GM18861 (cell line): ENCODE measurements around the gene MYZAP.
"Not testable (repeated sequence)": the region's sequence is repeated elsewhere in the genome, so short reads cannot be mapped to it uniquely, and the experiment has no call there.

Experiments used
- ATAC-seq: cut with Tn5 transposase; IDR thresholded peaks from one replicate; pipeline ENCODE4 v1.9.1; 2021; ENCODE audit not compliant: unreplicated experiment

Gene MYZAP

GRCh38 chr15:57591237-57591821 is 375 bp upstream of the MYZAP start:
- no peak for ATAC-seq

GRCh38 chr15:57592426-57592825 is 722 bp downstream of the MYZAP start:
- ATAC-seq = no peak

- ATAC-seq = no peak
Measured at GRCh38 chr15:57592836-57593420, 1.2 kb downstream of the MYZAP start.

GRCh38 chr15:57594479-57594878 is 2.8 kb downstream of the MYZAP start:
- no peak for ATAC-seq

GRCh38 chr15:57595011-57595866 is 3.5 kb downstream of the MYZAP start:
- ATAC-seq = no peak

- no peak for ATAC-seq
Measured at GRCh38 chr15:57596301-57596855, 4.7 kb downstream of the MYZAP start.

GRCh38 chr15:57596978-57597377 is 5.3 kb downstream of the MYZAP start:
- no peak for ATAC-seq

GRCh38 chr15:57597431-57597830 is 5.7 kb downstream of the MYZAP start:
- ATAC-seq = no peak

GRCh38 chr15:57598346-57598745 is 6.6 kb downstream of the MYZAP start:
- ATAC-seq = no peak

GRCh38 chr15:57599296-57599810 is 7.6 kb downstream of the MYZAP start:
- ATAC-seq = no peak

GRCh38 chr15:57600197-57600596 is 8.5 kb downstream of the MYZAP start:
- ATAC-seq = no peak

GRCh38 chr15:57604507-57604906 is 12.8 kb downstream of the MYZAP start:
- no peak for ATAC-seq

GRCh38 chr15:57605491-57605890 is 13.8 kb downstream of the MYZAP start:
- ATAC-seq = no peak

GRCh38 chr15:57606048-57606447 is 14.3 kb downstream of the MYZAP start:
- no peak for ATAC-seq

- no peak for ATAC-seq
Measured at GRCh38 chr15:57606816-57607215, 15.1 kb downstream of the MYZAP start.

- ATAC-seq = no peak
Measured at GRCh38 chr15:57607570-57608000, 15.9 kb downstream of the MYZAP start.

- no peak for ATAC-seq
Measured at GRCh38 chr15:57609805-57610529, 18.3 kb downstream of the MYZAP start.

- ATAC-seq = no peak
Measured at GRCh38 chr15:57611123-57611522, 19.4 kb downstream of the MYZAP start.

- no peak for ATAC-seq
Measured at GRCh38 chr15:57611938-57612337, 20.2 kb downstream of the MYZAP start.

GRCh38 chr15:57614241-57614640 is 22.5 kb downstream of the MYZAP start:
- no peak for ATAC-seq

GRCh38 chr15:57615951-57616496 is 24.3 kb downstream of the MYZAP start:
- not testable (repeated sequence) for ATAC-seq
